ENCODE data around the gene MT1F.

DNA sequence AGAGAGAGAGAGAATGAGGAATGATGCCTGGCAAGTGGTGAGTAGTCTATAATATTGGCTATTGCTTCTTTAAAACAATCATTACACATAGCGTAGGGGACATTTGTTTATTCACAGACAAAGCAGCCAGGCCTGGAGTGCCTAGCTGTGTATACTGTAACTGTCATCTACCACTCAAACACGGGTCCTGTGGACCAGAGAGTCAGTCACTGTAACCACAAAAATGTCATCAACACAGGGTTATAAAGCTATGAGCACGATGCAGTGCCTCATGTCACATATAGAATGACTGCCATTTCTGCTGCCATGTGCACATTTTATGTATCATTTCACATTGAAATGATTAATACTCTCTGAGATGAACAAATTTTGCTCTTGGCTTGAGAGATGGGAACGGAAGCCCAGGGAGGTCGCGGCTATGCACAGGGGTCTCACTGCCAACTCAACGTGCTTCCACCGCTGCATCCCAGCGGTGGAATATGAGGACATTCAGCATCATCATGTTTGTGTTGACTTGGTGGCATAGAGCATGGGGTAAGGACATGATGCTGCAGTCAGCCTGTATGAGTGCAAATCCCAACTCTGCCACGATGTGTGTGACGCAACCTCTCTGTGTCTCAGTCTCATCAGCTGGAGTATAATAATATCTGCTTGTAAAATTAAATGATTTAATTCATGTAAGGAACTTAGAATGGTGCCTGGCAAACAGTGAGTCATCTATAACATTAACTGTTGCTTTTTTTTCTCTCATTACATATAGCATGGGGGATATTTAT is 15.2 kb downstream of the MT1F start:
- TF ChIP-seq, protein P1, sequence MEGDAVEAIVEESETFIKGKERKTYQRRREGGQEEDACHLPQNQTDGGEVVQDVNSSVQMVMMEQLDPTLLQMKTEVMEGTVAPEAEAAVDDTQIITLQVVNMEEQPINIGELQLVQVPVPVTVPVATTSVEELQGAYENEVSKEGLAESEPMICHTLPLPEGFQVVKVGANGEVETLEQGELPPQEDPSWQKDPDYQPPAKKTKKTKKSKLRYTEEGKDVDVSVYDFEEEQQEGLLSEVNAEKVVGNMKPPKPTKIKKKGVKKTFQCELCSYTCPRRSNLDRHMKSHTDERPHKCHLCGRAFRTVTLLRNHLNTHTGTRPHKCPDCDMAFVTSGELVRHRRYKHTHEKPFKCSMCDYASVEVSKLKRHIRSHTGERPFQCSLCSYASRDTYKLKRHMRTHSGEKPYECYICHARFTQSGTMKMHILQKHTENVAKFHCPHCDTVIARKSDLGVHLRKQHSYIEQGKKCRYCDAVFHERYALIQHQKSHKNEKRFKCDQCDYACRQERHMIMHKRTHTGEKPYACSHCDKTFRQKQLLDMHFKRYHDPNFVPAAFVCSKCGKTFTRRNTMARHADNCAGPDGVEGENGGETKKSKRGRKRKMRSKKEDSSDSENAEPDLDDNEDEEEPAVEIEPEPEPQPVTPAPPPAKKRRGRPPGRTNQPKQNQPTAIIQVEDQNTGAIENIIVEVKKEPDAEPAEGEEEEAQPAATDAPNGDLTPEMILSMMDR (IDR thresholded peaks at IDR 0.05), result no peak
- TF ChIP-seq EP300 (IDR thresholded peaks at IDR 0.05), result no peak
